ENCODE data around the gene TMPRSS9.
A peak's percentile ranks its signal among the peaks of the same experiment; 100 is the strongest.
"Not testable (repeated sequence)": the region's sequence is repeated elsewhere in the genome, so short reads cannot be mapped to it uniquely, and the experiment has no call there.

TMPRSS9 gene

GRCh38 chr19:2438178-2438577 is 78.1 kb downstream of the TMPRSS9 start:
- no peak for DNase-seq

- no peak for DNase-seq
These were observed 80.5 kb downstream of the TMPRSS9 start for GRCh38 chr19:2440515-2440914.

- no peak for DNase-seq
These were observed 81.2 kb downstream of the TMPRSS9 start for GRCh38 chr19:2441096-2441752.

- DNase-seq = no peak
These were observed 83.2 kb downstream of the TMPRSS9 start for GRCh38 chr19:2443116-2443784.

- DNase-seq = no peak
These were observed 83.7 kb downstream of the TMPRSS9 start for GRCh38 chr19:2443785-2444182.

GRCh38 chr19:2444251-2445002 is 84.4 kb downstream of the TMPRSS9 start:
- no peak for DNase-seq

GRCh38 chr19:2446381-2446780 is 86.3 kb downstream of the TMPRSS9 start:
- DNase-seq = no peak

GRCh38 chr19:2449019-2449418 is 89.0 kb downstream of the TMPRSS9 start:
- no peak for DNase-seq

- no peak for DNase-seq
These were observed 91.1 kb downstream of the TMPRSS9 start for GRCh38 chr19:2451138-2451537.

GRCh38 chr19:2451741-2452140 is 91.7 kb downstream of the TMPRSS9 start:
- DNase-seq = no peak

- no peak for DNase-seq
These were observed 93.5 kb downstream of the TMPRSS9 start for GRCh38 chr19:2453431-2454025.

GRCh38 chr19:2454199-2454961 is 94.3 kb downstream of the TMPRSS9 start:
- DNase-seq = no peak

GRCh38 chr19:2454962-2455850 is 95.1 kb downstream of the TMPRSS9 start:
- no peak for DNase-seq

GRCh38 chr19:2455851-2456570 is 95.9 kb downstream of the TMPRSS9 start:
- DNase-seq = no peak

- no peak for DNase-seq
These were observed 97.5 kb downstream of the TMPRSS9 start for GRCh38 chr19:2457394-2458037.

- DNase-seq = no peak
These were observed 98.0 kb downstream of the TMPRSS9 start for GRCh38 chr19:2458054-2458453.

GRCh38 chr19:2458776-2459175 is 98.7 kb downstream of the TMPRSS9 start:
- DNase-seq = not testable (repeated sequence)

- no peak for DNase-seq
These were observed 100.2 kb downstream of the TMPRSS9 start for GRCh38 chr19:2460245-2460644.

- peak; percentile 69 for DNase-seq
These were observed 101.9 kb downstream of the TMPRSS9 start for GRCh38 chr19:2461751-2462634.

Measured in right kidney (tissue), 1 donor.